HUES48 (cell line): ENCODE data around the gene SERAC1.

Experiments
- H3K27ac ChIP-seq: one replicate; pipeline ENCODE4 v1.7.0; 2013; ENCODE audit warnings: low read depth, low read length, inconsistent platforms
- H3K27me3 ChIP-seq: 2 replicates; pipeline ENCODE4 v1.6.1; 2013; ENCODE audit warnings: mild to moderate bottlenecking, low read length; ENCODE audit not compliant: control insufficient read depth, insufficient read depth
- H3K36me3 ChIP-seq: 2 replicates; pipeline ENCODE4 v1.6.1; 2013; ENCODE audit warnings: low read length; ENCODE audit not compliant: control insufficient read depth, insufficient read depth
- H3K4me1 ChIP-seq: 2 replicates; pipeline ENCODE4 v1.6.1; 2013; ENCODE audit warnings: mild to moderate bottlenecking, low read length; ENCODE audit not compliant: control insufficient read depth, insufficient read depth
- H3K4me3 ChIP-seq: 2 replicates; pipeline ENCODE4 v1.5.1; 2013; ENCODE audit warnings: mild to moderate bottlenecking, low read depth, low read length
- H3K9ac ChIP-seq: 2 replicates; pipeline ENCODE4 v1.6.1; 2013; ENCODE audit warnings: mild to moderate bottlenecking, low read depth, low read length, moderate library complexity
- H3K9me3 ChIP-seq: 2 replicates; pipeline ENCODE4 v1.6.1; 2013; ENCODE audit warnings: low read length; ENCODE audit not compliant: control insufficient read depth, insufficient read depth

SERAC1 gene

GRCh38 chr6:158095671-158096070 is 72.4 kb downstream of the SERAC1 start:
- Histone ChIP-seq H3K36me3 (peaks cover 26% of the 10 kb centered on the region; the same call in 1 of the 2 replicates), H3K4me3 (no peak overlapping the region), H3K9me3 (no peaks in the 10 kb centered on the region), H3K9ac (no peak overlapping the region), H3K4me1 (no peaks in the 10 kb centered on the region), H3K27ac (no peak overlapping the region), H3K27me3 (no peaks in the 10 kb centered on the region)

DNA sequence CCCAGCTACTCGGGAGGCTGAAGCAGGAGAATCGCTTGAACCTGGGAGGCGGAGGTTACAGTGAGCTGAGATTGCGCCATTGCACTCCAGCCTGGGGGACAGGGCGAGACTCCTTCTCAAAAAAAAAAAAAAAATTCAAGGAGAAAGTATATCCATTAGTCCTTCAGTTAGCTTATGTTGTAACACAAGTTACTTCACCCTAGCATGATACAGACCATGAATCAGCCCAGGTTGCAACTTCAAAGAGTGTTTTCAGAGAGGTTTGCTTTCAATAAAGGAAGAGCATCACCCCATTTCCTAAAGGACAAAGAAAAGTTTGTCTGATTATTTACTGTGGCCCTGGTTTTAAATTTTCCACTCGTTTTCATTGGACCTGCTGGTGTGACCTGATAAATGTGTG is 73.0 kb downstream of the SERAC1 start:
- Histone ChIP-seq H3K27ac (no peak overlapping the region), H3K4me3 (no peak overlapping the region), H3K4me1 (no peaks in the 10 kb centered on the region), H3K27me3 (no peaks in the 10 kb centered on the region), H3K36me3 (peaks cover 26% of the 10 kb centered on the region; the same call in 1 of the 2 replicates), H3K9me3 (no peaks in the 10 kb centered on the region), H3K9ac (no peak overlapping the region)

GRCh38 chr6:158092806-158093205 is 75.3 kb downstream of the SERAC1 start:
- Histone ChIP-seq H3K36me3 (peaks cover 30% of the 10 kb centered on the region; the same call in 1 of the 2 replicates), H3K27me3 (no peaks in the 10 kb centered on the region), H3K9me3 (no peaks in the 10 kb centered on the region), H3K4me3 (no peak overlapping the region), H3K9ac (no peak overlapping the region), H3K27ac (no peak overlapping the region), H3K4me1 (no peaks in the 10 kb centered on the region)

DNA sequence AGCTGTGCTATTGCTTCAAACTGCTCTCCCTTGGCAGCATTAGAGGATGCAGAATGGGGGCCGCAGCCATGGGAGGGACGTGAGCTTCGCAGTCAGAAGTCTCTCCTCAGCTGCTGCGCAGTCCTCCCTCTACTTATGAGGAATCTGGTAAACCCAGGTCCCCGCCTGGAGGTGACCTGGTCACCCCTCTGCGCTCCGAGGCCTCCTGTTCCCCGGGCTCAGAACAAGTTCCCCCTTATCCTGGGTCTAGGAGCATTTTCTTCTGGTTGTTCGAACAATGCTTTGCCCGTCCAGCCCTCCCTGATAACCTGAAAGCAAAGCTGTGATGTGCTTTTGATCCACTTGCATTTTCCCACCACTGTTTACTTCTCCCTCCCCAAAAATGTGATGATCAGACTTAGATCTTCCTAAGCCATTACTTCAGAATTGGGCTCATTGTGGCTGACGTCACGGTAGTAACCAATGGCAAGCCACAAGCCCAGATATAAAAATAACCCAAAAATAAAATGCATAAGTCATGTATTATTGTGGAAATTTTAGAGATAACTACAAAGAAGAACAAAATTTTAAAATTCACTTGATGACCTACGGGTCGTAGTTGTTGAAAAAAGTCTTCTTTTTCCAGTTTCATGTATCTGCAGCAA is 80.7 kb downstream of the SERAC1 start:
- H3K36me3 ChIP-seq, result peaks cover 33% of the 10 kb centered on the region
- no peak overlapping the region for H3K27ac ChIP-seq
- H3K4me3 ChIP-seq, result no peak overlapping the region

GRCh38 chr6:158086504-158087223 is 81.4 kb downstream of the SERAC1 start:
- Histone ChIP-seq H3K9me3 (no peaks in the 10 kb centered on the region), H3K4me1 (no peaks in the 10 kb centered on the region), H3K27me3 (no peaks in the 10 kb centered on the region), H3K36me3 (peaks cover 30% of the 10 kb centered on the region), H3K4me3 (no peak overlapping the region), H3K27ac (no peak overlapping the region), H3K9ac (no peak overlapping the region)

More for the DNA sequence above, 80.7 kb downstream of the SERAC1 start:
- H3K27me3 ChIP-seq, result no peaks in the 10 kb centered on the region
- no peaks in the 10 kb centered on the region for H3K4me1 ChIP-seq
- H3K9me3 ChIP-seq, result no peaks in the 10 kb centered on the region
- H3K9ac ChIP-seq, result no peak overlapping the region

- Histone ChIP-seq H3K27ac (no peak overlapping the region), H3K4me3 (no peak overlapping the region), H3K27me3 (no peaks in the 10 kb centered on the region), H3K9me3 (no peaks in the 10 kb centered on the region), H3K9ac (no peak overlapping the region), H3K4me1 (no peaks in the 10 kb centered on the region), H3K36me3 (peaks cover 34% of the 10 kb centered on the region)
These were observed 82.0 kb downstream of the SERAC1 start for GRCh38 chr6:158086054-158086503.

DNA sequence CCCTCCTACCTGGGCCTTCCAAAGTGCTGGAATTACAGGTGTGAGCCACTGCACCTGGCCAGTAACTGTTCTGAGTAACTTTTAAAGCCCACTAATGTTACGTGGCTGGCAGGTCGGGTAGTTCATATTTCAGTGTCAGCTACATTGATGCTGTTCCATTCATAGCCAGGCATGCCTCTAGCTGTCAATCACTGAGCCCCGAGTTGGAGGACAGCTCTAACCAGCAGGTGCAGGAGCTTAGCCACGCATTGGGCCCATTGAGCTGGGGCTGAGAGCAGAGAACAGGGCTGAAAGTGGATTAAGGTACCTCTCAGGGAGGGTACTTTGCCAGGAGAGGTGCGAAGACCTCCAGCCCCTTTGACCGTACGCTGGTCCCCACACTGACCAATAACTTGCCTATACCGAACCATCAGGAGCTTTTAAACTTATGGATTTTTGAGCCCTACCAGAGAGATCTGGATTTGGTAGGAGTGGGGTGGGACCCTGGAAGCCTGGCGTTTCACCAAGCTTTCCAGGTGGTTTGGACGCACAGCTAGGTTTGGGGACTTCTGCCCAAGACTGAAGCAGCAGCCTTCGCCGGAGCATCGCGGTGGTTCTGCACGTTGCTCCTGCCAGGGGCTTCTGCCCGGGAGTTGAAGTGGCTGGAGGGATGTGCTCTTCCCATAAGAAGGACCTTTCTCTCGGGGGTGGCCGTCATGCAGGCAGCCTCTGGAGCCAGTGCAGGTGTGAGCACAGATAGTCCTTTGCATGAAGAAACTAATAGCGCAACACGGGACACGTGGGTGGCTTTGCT is 82.6 kb downstream of the SERAC1 start:
- Histone ChIP-seq H3K36me3 (peaks cover 39% of the 10 kb centered on the region), H3K4me1 (no peaks in the 10 kb centered on the region), H3K4me3 (no peak overlapping the region), H3K27ac (no peak overlapping the region), H3K9me3 (no peaks in the 10 kb centered on the region), H3K27me3 (no peaks in the 10 kb centered on the region), H3K9ac (no peak overlapping the region)

DNA sequence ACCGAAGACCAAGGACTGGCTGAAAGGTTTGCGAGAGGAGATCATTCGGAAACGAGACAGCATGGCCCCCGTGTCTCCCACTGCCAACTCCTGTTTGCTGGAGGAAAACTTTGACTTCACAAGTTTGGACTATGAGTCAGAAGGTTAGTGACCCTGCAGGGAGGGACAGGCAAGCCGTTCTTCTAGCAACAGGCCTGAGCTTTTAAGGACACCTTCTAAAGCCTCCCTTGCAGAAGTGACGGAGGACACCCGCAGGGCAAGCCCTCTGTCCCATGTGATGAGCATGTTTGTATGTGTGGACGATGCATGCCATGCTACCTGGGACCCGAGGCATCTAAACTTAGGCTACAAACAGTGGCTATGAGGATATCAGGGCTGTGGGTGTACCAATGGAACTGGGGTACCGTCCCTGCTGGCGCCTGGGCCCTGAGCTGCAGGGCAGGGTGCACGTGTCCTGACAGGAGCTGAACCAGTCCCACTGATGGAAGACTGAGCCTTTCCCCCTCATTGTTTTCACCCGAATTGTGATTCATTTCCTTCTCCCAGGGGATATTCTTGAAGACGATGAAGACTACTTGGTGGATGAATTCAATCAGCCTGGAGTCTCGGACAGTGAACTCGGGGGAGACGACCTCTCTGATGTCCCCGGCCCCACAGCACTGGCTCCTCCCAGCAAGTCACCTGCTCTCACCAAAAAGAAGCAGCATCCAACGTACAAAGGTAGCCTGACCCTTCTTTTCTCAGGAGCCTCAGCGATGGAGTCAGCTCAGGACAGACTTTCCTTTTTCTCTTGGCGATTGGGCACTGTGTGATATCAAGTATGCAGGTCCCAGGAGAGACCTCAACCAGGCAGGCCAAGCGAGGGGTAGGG is 84.4 kb downstream of the SERAC1 start:
- H3K36me3 ChIP-seq, result peaks cover 38% of the 10 kb centered on the region
- no peaks in the 10 kb centered on the region for H3K4me1 ChIP-seq
- H3K9me3 ChIP-seq, result no peaks in the 10 kb centered on the region
- no peaks in the 10 kb centered on the region for H3K27me3 ChIP-seq
- no peak overlapping the region for H3K27ac ChIP-seq
- no peak overlapping the region for H3K9ac ChIP-seq
- H3K4me3 ChIP-seq, result no peak overlapping the region

GRCh38 chr6:158081657-158081935 is 86.5 kb downstream of the SERAC1 start:
- Histone ChIP-seq H3K27me3 (no peaks in the 10 kb centered on the region), H3K9me3 (no peaks in the 10 kb centered on the region), H3K27ac (no peak overlapping the region), H3K36me3 (peaks cover 47% of the 10 kb centered on the region), H3K4me1 (no peaks in the 10 kb centered on the region), H3K4me3 (no peak overlapping the region), H3K9ac (no peak overlapping the region)

GRCh38 chr6:158080849-158081656 is 87.0 kb downstream of the SERAC1 start:
- H3K4me1 ChIP-seq, result no peaks in the 10 kb centered on the region
- H3K9me3 ChIP-seq, result no peaks in the 10 kb centered on the region
- H3K9ac ChIP-seq, result no peak overlapping the region
- no peak overlapping the region for H3K4me3 ChIP-seq
- no peaks in the 10 kb centered on the region for H3K27me3 ChIP-seq
- peaks cover 48% of the 10 kb centered on the region for H3K36me3 ChIP-seq
- no peak overlapping the region for H3K27ac ChIP-seq
